ENCODE results near the gene CDK17. TPM values are rescaled to one million over a fixed set of nuclear protein-coding genes. Genes with fewer than 3 reads are reported as not detected.

Gene CDK17
- total RNA-seq, 2 donors from 2014 or later = 13.2 to 23.4 TPM

- Histone ChIP-seq H3K27me3 (no peaks in the 10 kb centered on the region), H3K9ac (ENCODE audit: low read depth in 2 of 2, low read length in 2 of 2) (no peak overlapping the region), H3K4me3 (no peak overlapping the region), H3K4me1 (no peaks in the 10 kb centered on the region), H3K36me3 (no peaks in the 10 kb centered on the region), H3K27ac (no peak overlapping the region), H3K9me3 (no peaks in the 10 kb centered on the region)
- TF ChIP-seq CTCF (IDR thresholded peaks at IDR 0.05) = no peak
- no peak for DNase-seq
- intact Hi-C loops (cut with DNase I) = no loop called here
Measured at GRCh38 chr12:96442906-96443305, 42.7 kb upstream of the CDK17 start.

- no peaks in the 10 kb centered on the region for H3K36me3 ChIP-seq
- no peak for TF ChIP-seq CTCF (IDR thresholded peaks at IDR 0.05)
- no peak overlapping the region for H3K9ac ChIP-seq (ENCODE audit: low read depth in 2 of 2, low read length in 2 of 2)
- H3K27ac ChIP-seq = no peak overlapping the region
- no peak overlapping the region for H3K4me3 ChIP-seq
- H3K9me3 ChIP-seq = no peaks in the 10 kb centered on the region
- H3K27me3 ChIP-seq = no peaks in the 10 kb centered on the region
- H3K4me1 ChIP-seq = no peaks in the 10 kb centered on the region
- no peak for DNase-seq
- intact Hi-C loops (cut with DNase I) = no loop called here
Measured at GRCh38 chr12:96441816-96442215, 41.6 kb upstream of the CDK17 start.

- Histone ChIP-seq H3K36me3 (no peaks in the 10 kb centered on the region), H3K9me3 (no peaks in the 10 kb centered on the region), H3K4me1 (no peaks in the 10 kb centered on the region), H3K4me3 (no peak overlapping the region), H3K27me3 (no peaks in the 10 kb centered on the region), H3K27ac (no peak overlapping the region), H3K9ac (ENCODE audit: low read depth in 2 of 2, low read length in 2 of 2) (no peak overlapping the region)
- intact Hi-C loops (cut with DNase I) = no loop called here
- no peak for TF ChIP-seq CTCF (IDR thresholded peaks at IDR 0.05)
- no peak for DNase-seq
Measured at GRCh38 chr12:96438330-96438729, 38.1 kb upstream of the CDK17 start.

- Histone ChIP-seq H3K9me3 (no peaks in the 10 kb centered on the region), H3K36me3 (no peaks in the 10 kb centered on the region), H3K9ac (ENCODE audit: low read depth in 2 of 2, low read length in 2 of 2) (no peak overlapping the region), H3K4me3 (no peak overlapping the region), H3K27me3 (no peaks in the 10 kb centered on the region), H3K4me1 (no peaks in the 10 kb centered on the region), H3K27ac (no peak overlapping the region)
- intact Hi-C loops (cut with DNase I) = no loop called here
- TF ChIP-seq CTCF (IDR thresholded peaks at IDR 0.05) = no peak
- DNase-seq = no peak
Measured at GRCh38 chr12:96437171-96437445, 36.9 kb upstream of the CDK17 start.

GRCh38 chr12:96436366-96437170, 36.3 kb upstream of the CDK17 start:
- H3K27me3 ChIP-seq = no peaks in the 10 kb centered on the region
- no peaks in the 10 kb centered on the region for H3K4me1 ChIP-seq
- TF ChIP-seq CTCF (IDR thresholded peaks at IDR 0.05) = no peak
- H3K4me3 ChIP-seq = no peak overlapping the region
- H3K27ac ChIP-seq = no peak overlapping the region
- intact Hi-C loops (cut with DNase I) = no loop called here
- no peak for DNase-seq
- no peaks in the 10 kb centered on the region for H3K36me3 ChIP-seq
- no peak overlapping the region for H3K9ac ChIP-seq (ENCODE audit: low read depth in 2 of 2, low read length in 2 of 2)
- no peaks in the 10 kb centered on the region for H3K9me3 ChIP-seq

Measured in colonic mucosa (tissue), 4 donors.